ENCODE results near the gene ADGRG1.
"Not testable (repeated sequence)": the region's sequence is repeated elsewhere in the genome, so short reads cannot be mapped to it uniquely, and the experiment has no call there.

ADGRG1 gene

GRCh38 chr16:57669476-57670162 is 41.2 kb downstream of the ADGRG1 start:
- no peak for DNase-seq

GRCh38 chr16:57670196-57670595 is 41.8 kb downstream of the ADGRG1 start:
- DNase-seq: no peak

- not testable (repeated sequence) for DNase-seq
Observed at GRCh38 chr16:57671451-57671850, 43.0 kb downstream of the ADGRG1 start.

GRCh38 chr16:57672416-57672815 is 44.0 kb downstream of the ADGRG1 start:
- DNase-seq: no peak

GRCh38 chr16:57672824-57673223 is 44.4 kb downstream of the ADGRG1 start:
- no peak for DNase-seq

GRCh38 chr16:57675741-57676551 is 47.5 kb downstream of the ADGRG1 start:
- no peak for DNase-seq

- no peak for DNase-seq
Observed at GRCh38 chr16:57676553-57677085, 48.2 kb downstream of the ADGRG1 start.

GRCh38 chr16:57677622-57678369 is 49.4 kb downstream of the ADGRG1 start:
- DNase-seq: no peak

- no peak for DNase-seq
Observed at GRCh38 chr16:57679016-57679415, 50.6 kb downstream of the ADGRG1 start.

GRCh38 chr16:57679767-57680482 is 51.5 kb downstream of the ADGRG1 start:
- DNase-seq: no peak

- DNase-seq: no peak
Observed at GRCh38 chr16:57680842-57681375, 52.5 kb downstream of the ADGRG1 start.

GRCh38 chr16:57681950-57682728 is 53.7 kb downstream of the ADGRG1 start:
- DNase-seq: no peak

- no peak for DNase-seq
Observed at GRCh38 chr16:57682809-57683635, 54.6 kb downstream of the ADGRG1 start.

- DNase-seq: no peak
Observed at GRCh38 chr16:57683636-57684545, 55.5 kb downstream of the ADGRG1 start.

GRCh38 chr16:57684626-57685358 is 56.4 kb downstream of the ADGRG1 start:
- DNase-seq: no peak

GRCh38 chr16:57685633-57686032 is 57.2 kb downstream of the ADGRG1 start:
- DNase-seq: no peak

- no peak for DNase-seq
Observed at GRCh38 chr16:57686577-57686976, 58.1 kb downstream of the ADGRG1 start.

- no peak for DNase-seq
Observed at GRCh38 chr16:57687363-57687929, 59.0 kb downstream of the ADGRG1 start.

All from SW 1271 (cell line).